GM21360 (cell line): Measurements from ENCODE around the gene TIAM1.

Experiments
- ATAC-seq: cut with Tn5 transposase; IDR thresholded peaks from one replicate; pipeline ENCODE4 v1.9.1; 2021; ENCODE audit warnings: mild to moderate bottlenecking, moderate library complexity; ENCODE audit not compliant: unreplicated experiment

The TIAM1 gene

GRCh38 chr21:31145274-31145673, 198.8 kb downstream of the TIAM1 start:
- ATAC-seq = no peak

GRCh38 chr21:31143036-31143435, 201.0 kb downstream of the TIAM1 start:
- ATAC-seq = no peak

GRCh38 chr21:31142600-31142999, 201.5 kb downstream of the TIAM1 start:
- no peak for ATAC-seq

GRCh38 chr21:31141389-31142000, 202.6 kb downstream of the TIAM1 start:
- no peak for ATAC-seq

- no peak for ATAC-seq
These were observed 203.4 kb downstream of the TIAM1 start for GRCh38 chr21:31140676-31141075.

GRCh38 chr21:31140025-31140424, 204.0 kb downstream of the TIAM1 start:
- ATAC-seq = no peak

GRCh38 chr21:31137960-31138359, 206.1 kb downstream of the TIAM1 start:
- ATAC-seq = no peak

- ATAC-seq = peak; percentile 83
These were observed 207.2 kb downstream of the TIAM1 start for GRCh38 chr21:31136891-31137290.

- ATAC-seq = no peak
These were observed 208.4 kb downstream of the TIAM1 start for GRCh38 chr21:31135531-31136184.

- no peak for ATAC-seq
These were observed 210.7 kb downstream of the TIAM1 start for GRCh38 chr21:31133243-31133830.

GRCh38 chr21:31132574-31133242, 211.4 kb downstream of the TIAM1 start:
- ATAC-seq = peak; percentile 59

GRCh38 chr21:31130821-31131220, 213.2 kb downstream of the TIAM1 start:
- no peak for ATAC-seq

- no peak for ATAC-seq
These were observed 215.8 kb downstream of the TIAM1 start for GRCh38 chr21:31128234-31128633.

- ATAC-seq = no peak
These were observed 220.1 kb downstream of the TIAM1 start for GRCh38 chr21:31124010-31124409.

GRCh38 chr21:31119199-31119598, 224.9 kb downstream of the TIAM1 start:
- no peak for ATAC-seq

- ATAC-seq = no peak
These were observed 226.7 kb downstream of the TIAM1 start for GRCh38 chr21:31117128-31117916.

- no peak for ATAC-seq
These were observed 228.8 kb downstream of the TIAM1 start for GRCh38 chr21:31115249-31115648.

- ATAC-seq = no peak
These were observed 233.0 kb downstream of the TIAM1 start for GRCh38 chr21:31111093-31111492.

- no peak for ATAC-seq
These were observed 233.6 kb downstream of the TIAM1 start for GRCh38 chr21:31110430-31110829.

- ATAC-seq = peak; percentile 65
These were observed 236.2 kb downstream of the TIAM1 start for GRCh38 chr21:31107871-31108270.

- no peak for ATAC-seq
These were observed 236.8 kb downstream of the TIAM1 start for GRCh38 chr21:31107176-31107785.
